OCI-M1 (cell line): Measurements from ENCODE around the gene FARP2.

Experiments used
- DNase-seq: peaks from one replicate; lab custom pipeline; 2025; lab: John Stamatoyannopoulos, UW

FARP2 gene

DNA sequence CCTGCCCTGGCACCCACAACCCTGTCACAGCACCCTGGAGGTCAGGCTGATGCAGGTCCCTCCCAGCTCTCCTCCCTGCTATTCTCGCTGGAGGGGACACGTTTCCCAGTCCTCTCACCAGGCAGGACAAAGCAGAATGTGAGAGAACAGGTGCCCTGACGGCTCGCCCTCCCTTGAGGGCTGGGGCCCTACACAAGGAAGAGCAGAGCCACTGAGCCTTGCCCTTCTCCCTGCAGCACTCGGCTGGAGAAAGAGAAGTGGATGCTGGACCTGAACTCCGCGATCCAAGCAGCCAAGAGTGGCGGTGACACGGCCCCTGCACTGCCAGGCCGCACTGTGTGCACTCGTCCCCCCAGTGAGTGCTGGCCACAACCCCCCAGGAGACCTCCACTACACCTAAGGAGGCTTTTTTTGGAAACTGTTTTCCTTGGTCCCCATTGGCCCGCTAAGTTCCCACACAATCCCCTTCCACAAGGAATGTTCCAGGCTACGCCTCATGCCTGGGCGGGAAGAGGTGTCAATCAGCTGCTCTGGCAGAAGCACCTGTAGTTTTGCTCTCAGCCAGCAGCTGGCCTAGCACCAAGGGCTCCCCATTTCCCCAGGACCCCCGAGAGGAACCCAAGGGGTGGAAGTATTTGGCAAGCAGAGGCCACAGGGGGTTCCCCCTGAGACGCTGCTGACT lies 134.9 kb downstream of the FARP2 start:
- DNase-seq: no peak

DNA sequence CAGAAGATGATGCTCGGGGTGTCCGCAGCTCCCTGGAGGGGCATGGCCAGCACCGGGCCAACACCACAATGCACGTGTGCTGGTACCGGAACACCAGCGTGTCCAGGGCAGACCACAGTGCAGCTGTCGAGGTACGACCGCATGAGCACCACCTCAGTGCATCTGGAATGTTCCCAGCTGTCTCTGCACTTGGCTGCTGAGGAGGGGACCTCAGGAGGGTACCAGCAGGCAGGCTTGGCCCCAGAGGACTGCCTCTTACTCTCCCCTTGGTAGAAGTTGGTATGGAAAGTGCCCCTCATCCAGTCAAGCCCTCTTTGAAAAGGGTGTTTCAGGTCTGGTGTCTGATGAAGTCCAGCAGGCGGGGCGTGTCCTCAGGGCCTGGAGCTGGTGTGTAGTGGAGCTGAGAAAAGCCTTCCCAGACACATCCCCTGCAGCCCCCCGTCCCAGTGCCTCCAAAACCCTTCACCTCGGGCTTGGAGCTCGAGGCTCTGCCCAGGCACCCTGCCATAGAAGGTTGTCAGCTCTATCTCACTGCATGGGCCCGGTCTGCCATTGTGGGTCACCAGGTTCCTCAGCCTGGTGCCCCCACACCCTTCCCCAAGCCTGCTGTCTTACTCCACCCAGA lies 135.6 kb downstream of the FARP2 start:
- DNase-seq: no peak

DNA sequence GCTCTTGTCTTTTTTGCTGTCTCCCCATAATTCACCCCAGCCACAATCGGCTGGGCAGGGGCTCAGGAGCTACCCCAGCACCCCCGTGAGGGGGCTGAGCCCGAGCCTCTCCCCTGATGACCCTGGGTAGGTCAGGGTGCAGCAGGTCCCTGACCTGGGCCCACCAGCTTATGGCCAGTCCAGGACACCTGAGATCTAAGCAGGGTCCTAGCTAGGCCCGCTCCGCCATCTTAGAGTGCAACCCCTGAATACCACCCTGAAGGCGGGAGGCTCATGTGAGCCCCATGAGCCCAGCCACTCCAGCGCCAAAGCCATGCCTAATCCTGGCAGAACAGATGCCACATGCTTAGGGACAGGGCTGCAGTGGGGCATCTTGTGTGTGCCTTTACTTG lies 136.1 kb downstream of the FARP2 start:
- no peak for DNase-seq

DNA sequence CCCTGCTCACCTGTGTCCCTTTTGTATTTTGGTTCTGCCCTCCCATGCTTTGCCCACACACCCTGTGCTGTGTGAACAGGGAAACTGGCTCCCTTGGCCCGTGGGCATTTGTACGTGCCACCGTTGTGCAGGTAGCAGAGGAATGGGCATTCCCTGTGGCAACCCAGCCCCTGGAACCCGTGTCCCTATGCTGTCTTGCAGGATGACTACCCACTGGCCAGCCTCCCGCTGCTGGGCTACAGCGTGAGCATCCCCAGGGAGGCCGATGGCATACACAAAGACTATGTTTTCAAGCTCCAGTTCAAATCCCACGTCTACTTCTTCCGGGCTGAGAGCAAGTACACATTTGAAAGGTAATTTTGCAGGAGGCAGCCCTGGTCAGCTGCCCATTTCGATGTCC lies 137.0 kb downstream of the FARP2 start:
- no peak for DNase-seq

DNA sequence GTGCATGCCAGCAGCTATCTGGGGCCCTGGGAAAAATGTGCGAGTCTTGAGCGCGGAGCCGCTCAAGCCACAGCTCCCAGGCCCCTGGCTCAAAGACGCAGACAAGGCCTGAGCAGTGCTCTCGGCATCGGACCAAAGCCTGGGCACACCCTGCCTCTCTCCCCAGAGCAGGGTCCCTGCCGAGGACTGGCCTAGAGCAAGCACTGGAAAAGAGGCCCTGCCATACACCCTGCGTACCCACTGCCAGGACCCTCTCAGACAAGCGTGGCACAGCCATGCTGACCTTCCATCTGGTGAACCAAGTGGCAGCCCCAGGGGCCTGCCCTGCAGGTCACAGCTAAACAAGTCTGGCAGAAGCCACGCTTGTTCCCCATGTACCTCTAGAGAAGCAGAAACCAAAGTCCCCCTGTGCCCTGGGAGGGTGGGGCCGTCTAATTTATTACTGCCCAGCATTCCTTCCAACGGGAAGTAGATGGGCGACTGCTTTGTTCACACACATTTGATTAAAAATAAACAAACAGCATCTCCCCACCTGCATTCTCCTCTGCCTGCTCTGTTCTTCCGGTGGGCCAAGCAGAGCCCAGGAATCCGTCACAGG lies 138.3 kb downstream of the FARP2 start:
- no peak for DNase-seq

DNA sequence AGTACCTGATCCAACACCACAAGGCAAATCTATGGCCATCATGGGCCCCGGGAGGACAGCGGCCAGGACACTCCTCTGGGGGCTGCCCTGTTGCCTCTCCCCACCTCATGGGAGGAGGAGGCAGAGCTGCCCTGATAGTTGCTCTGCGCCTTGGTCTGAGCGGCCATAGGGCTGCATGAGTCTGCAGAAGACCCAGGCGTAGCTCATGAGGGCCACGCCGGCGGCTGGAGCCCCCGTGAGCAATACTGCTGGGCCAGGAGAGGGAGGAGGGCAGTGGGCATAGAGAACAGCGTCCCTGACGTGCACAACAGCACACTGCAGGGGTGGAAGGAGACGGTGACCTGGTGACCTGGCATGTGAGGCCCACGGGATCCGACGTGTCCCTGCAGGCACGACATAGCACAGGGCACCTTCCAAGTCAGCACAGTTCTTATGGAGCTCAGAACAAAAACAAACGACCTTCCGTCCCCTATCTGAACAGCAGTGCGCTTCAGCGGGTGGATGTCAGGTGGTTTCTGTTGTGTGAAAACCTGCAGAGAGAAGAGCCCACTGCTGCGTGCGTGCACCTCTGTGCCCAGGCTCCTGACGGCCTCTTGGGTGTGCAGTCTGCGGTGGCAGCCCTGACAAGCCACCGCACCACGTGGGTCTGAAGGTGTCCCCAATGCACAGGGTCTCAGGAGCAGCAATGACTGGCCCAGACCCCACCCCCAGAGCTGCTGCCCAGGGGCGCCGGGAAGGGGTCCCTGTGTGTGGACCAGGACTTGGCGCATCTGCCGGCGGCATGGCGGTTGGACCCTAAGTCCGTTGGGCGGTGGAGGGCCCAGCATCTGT lies 139.3 kb downstream of the FARP2 start:
- DNase-seq: no peak

DNA sequence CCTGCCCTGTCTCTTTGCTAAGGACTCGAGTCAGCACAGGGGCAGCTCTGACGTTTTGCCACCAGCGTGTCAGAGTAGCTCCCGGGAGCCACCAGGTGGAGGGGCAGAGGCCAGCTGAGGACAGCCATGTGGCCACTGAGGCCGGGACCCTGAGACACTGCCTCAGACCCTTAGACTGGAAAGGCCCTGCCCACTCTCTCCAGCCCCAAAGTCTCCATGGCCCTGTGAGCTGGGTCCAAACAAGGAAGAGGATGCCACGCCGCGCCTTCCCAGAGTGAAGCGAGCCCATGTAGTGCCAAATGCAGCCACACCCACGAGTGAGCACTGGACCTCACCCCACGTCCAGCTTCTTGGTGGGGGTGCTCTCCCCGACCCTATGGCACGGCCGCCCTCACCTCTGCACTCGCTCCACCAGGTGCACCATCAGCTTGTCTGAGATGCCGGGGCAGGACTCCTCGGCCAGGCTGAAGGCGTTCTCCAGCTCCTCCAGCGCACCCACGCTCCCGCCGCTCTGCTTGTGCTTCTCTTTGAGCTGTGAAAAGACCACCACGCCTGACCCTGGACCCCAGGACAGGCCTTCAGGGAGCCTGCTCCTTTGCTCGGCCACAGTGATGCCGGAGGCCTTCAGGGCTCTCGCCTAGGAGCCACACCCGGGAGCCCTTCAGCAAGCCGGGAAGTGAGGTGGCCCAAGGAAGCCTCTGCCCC lies 140.1 kb downstream of the FARP2 start:
- no peak for DNase-seq

DNA sequence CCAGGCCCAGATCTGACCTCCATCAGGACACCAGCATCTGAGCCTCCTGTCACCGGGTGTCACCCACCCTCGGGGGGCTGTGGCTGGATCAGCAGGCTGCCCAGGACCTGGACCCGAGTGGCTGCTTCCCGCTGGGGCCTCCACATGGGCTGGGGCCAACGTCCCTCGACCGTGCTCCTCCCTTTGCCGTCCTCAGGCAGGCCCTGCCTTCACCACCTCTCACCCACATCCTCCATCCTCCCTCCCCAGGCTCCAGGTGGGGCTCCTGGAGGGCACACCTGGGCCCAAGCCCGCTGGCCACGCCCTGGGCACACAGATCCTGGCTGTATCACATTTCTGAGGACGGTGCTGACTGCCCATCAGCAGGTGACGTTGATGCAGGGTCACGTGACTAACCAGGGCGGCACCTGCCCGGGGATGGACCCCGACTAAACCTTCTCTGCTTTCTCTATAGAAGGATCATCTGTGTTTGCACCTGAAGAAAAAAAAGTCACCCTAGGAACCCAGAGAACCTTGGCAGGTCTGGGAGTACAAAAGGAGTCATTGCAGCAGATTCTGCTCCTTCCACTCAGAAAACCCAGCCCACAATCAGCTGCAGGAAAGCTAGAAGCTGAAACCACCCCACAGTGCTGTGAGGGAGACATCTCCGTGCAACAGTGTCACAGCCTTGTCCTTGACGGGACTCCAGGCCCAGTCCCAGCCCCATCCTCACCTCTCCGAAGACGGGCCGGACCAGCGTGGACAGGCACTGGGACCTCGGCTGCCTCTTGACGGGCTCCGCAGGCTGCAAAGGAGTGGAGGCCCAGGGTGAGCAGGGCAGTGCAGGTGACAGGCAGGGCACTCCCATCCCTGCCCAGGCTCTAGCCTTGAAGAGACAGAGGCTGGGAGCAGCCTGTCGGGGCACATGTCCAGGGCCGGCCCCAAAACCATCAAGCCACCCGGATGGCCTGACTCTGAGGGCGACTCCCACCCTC lies 141.1 kb downstream of the FARP2 start:
- no peak for DNase-seq

DNA sequence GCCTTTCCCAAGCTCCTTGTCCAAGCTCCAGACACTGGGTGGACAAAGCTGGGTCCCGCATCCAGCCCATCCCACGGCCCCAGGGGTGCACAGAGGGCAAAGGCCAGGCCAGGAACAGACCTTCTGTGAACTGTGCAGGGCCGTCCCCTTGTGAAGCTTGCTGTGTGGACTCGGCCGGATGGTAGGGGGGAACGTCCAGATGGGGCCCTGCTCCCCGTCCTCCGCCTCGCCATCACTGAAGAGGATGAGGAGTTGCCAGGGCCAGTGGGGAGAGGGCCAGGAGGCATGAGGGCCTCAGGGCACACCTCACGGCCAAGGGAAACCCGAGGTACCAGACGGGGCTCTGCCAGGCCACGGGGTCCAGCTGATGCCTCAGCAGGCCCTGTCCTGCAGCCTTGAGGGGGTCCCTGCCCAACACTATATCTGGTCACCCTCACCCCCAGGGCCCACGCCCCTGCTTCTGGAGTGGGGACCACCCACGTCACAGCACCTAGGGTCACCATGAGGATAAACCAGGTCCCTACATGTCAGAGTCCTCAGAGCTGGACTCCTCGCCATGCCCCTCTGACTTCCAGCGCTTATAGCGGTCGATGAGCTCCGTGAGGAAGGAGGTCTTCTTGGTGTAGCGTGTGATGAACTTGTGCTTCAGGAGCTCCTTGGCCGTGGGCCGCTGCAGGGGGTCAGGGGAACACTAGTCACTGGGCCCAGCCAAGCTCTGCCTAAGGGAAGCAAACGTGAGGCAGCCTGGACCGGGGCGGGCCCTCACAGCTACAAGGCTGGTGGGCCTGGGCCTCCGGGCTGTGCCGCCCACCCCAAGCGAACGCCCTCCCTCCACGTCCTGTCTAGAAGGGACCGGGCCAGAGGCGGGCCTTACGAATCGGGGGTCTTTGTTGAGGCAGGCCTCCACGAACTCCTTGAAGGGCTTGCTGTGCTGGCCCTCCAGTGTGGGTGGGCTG lies 142.3 kb downstream of the FARP2 start:
- no peak for DNase-seq

DNA sequence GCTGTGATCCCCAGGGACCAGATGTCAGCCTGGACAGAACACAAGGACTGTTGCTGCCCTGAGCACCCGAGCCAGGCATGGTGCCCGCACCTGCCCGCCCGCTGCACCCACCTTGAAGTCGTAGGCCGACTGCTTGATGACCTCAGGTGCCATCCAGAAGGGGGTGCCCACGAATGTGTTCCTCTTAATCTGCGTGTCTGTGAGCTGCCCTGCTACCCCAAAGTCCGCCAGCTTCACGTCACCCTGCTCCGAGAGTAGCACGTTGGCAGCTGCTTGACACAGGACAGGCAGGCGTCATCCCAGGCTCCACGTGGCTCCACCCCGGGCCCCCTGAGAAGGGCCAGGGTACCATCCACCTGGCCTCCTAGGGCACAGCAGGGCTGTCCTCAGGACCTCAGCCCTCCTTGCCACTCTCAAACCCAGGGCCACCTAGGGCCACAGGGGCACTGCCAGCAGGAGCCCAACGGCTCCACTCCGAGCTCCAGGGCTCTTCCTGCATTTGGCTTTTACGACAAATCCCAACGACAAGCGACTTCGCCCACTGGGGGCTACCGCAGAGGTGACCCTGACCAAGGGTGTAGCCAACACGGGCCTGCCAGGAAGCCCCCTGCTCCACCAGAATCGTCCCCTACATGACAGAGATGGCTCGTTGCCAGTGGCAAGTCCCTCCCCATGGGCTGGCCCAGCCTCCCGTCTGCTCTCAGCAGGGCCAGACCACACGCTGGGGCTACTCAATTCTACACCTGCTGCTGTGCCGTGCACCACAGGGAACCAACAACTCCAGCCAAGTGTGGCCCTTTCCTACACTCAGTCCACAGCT lies 143.3 kb downstream of the FARP2 start:
- DNase-seq: no peak

DNA sequence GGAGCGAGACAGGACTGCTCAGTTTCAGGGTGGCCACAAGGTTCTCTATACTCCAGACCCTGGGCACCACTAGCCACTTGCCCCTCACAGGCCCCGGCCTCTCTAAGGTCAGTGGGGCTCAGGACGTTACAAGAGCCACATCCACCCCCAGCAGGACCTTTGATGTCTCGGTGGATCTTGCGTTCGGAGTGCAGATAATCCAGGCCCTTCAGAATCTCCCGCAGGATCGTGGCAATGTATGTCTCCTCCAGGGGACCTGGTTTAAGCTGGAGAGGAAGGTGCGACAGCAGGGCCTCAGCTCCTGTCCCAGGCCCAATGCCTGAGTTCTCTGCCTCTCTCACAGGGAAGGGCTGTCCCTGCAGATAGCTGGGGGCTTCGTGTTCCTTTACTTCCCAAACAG lies 143.9 kb downstream of the FARP2 start:
- no peak for DNase-seq

DNA sequence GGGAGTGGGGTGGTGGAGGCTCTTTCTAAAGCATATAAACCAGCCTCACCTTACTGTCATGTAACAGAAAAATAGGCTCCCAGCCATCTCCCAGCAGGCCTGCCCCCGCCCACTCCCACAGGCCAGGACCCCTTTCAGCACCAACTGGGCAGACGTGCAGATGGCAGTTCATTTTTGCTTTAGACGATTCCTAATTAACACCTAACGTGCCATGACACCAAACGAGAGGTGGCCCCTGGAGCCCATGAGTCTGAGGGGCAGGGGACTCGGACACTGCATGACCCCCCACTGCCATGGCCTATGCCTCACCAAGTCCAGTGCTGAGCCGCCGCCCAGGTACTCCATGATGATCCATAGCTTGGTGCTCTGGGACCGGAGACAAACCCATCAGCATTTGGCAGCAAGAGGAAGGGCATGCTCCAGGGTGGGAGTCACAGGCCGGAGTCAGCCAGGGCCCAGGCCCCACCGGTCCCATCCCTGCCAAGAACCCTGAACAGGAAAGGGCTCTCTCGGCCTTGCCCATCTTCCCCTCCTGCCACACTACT lies 144.4 kb downstream of the FARP2 start:
- no peak for DNase-seq

DNA sequence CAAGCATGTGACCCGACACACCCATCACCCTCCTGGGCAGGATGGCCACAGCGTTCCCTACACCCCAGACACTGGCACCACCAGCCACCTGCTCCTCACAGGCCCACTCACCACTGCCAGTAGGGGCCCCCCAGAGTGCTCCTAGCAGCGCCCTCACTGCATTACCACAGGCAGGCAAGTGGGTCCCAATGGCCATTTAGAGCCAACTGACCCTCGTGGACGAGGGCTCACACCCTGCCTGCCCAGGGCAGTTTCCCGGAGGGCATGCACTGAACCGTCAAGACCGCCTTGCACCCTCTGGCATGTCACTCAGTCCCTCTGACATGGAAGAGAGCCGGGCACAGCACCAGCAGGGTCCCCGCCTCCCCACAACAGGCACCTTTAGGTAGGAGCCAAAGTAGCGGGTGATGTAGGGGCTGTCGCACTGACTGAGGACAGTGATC lies 145.0 kb downstream of the FARP2 start:
- no peak for DNase-seq

DNA sequence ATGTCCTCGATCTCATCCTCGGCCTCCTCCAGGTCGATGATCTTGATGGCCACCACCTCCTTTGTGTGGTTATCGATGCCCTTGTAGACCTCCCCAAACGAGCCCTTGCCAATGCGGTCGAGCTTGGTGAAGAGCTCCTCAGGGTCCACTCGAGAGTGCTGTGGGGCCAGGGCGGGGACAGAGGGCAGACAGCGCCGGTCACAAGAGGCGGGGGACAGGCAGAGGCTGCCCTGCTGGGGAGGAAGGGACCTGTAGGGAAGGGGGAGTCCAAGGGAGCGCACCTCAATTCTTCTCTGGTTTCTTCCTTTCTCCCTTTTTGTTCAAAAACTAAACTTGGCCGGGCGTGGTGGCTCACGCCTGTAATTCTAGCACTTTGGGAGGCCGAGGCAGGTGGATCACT lies 145.5 kb downstream of the FARP2 start:
- DNase-seq: no peak

DNA sequence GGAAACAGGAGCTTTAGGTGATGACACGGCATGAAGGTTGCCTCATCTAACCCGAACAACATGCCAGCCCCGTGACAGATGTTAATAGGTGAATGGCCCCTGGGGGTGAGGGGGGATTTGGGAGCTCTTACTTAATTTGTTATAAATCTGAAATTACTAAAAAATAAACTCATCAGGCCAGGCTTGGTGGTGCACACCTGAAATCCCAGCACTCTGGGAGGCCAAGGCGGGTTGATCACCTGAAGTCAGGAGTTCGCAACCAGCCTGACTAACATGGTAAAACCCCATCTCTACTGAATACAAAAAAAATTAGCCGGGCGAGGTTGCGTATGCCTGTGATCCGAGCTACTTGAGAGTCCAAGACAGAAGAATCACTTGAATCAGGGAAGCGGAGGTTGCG lies 146.2 kb downstream of the FARP2 start:
- no peak for DNase-seq

DNA sequence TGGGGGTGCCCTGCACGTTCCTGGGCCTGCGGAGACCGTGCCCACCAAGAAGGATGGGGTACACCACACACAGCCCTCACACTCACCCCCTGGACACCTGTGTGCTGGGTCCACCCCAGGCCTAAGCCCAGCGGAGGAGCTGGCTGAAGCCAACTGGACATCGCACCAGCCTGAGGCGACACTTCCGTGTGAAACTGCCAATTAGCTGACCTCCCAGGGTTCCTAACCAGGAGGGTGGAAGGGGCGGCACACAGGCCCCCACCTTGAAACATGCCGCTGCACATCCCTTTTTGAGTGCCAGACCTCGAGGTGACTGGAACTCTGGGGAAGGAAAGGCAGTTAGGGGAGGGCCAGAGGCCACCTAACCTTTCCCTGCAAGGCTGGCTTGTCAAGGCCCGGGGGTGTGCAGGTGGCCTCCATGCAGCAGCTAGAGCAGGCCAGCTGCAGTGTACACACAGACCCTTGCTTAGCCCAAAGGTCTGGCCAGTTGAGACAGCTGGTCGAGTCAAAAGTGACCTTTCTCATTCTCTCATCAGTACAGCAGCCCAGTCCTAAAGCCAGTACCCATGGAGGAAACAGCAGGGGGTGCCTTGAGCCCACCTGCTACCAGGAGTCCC lies 147.8 kb downstream of the FARP2 start:
- DNase-seq: no peak

DNA sequence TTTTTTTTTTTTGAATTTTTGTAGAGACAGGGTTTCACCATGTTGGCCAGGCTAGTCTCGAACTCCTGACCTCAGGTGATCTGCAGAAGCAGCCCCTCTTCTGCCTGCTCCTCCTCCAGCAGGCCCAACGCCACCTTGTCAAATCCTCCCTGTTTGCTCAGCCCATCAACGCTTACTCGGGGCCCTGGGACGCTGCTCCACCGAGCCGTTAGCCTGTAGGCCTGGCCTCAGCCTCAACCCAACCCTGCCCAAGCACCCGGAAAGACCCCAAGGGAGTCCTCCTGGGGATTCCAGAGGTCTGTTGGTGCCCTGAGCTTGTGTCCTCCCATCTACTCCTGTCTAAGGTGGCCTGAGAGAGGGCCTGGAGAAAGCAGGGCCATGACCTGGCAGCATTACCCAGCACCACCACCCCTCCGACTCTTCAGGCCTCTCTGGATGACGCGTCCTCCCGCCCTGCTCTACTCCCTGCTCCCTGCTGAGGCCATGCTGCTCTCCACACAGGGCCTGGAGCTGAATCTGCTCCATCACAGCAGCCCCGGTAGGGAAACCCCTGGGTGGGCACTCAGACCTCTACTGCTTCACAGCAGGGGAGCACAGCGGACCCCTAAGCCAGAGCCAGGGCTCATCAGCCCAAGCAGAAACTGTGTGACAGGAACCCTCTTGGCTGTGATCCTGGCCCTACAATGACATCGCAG lies 149.1 kb downstream of the FARP2 start:
- DNase-seq: no peak
